Neural progenitor cell (in vitro differentiated cells): ENCODE data around the gene DRGX. TPM values are rescaled to one million over a fixed set of nuclear protein-coding genes. Genes with fewer than 3 reads are reported as not detected.

Experiments used
- DNase-seq: peaks from one replicate; pipeline ENCODE4 v3.0.0-alpha.2; 2016; ENCODE audit warnings: low spot score
- H2AFZ ChIP-seq: fragments of 200-600 bp; sonication (generic); replicated peaks from 2 replicates; pipeline ENCODE4 v1.6.1; 2016; ENCODE audit warnings: antibody characterized with exemption
- H3F3A ChIP-seq: fragments of 200-600 bp; sonication (generic); 2 replicates; pipeline ENCODE4 v1.6.1; 2016; ENCODE audit warnings: antibody characterized with exemption, low read depth
- H3K27ac ChIP-seq: fragments of 200-600 bp; sonication (generic); 2 replicates; pipeline ENCODE4 v1.5.1; 2016; ENCODE audit warnings: mild to moderate bottlenecking
- H3K27me3 ChIP-seq: fragments of 200-600 bp; sonication (generic); 2 replicates; pipeline ENCODE4 v1.6.1; 2016; ENCODE audit warnings: mild to moderate bottlenecking, moderate library complexity
- H3K36me3 ChIP-seq: fragments of 200-600 bp; sonication (generic); 2 replicates; pipeline ENCODE4 v1.5.1; 2016
- H3K4me1 ChIP-seq: fragments of 200-600 bp; sonication (generic); 2 replicates; pipeline ENCODE4 v1.6.1; 2016; ENCODE audit warnings: mixed run types
- H3K4me2 ChIP-seq: fragments of 200-600 bp; sonication (generic); 2 replicates; pipeline ENCODE4 v1.6.1; 2016
- H3K4me3 ChIP-seq: fragments of 200-600 bp; sonication (generic); 2 replicates; pipeline ENCODE4 v1.5.1; 2016
- H3K79me2 ChIP-seq: fragments of 200-600 bp; sonication (generic); 2 replicates; pipeline ENCODE4 v1.6.1; 2016; ENCODE audit warnings: low read depth
- H3K9ac ChIP-seq: fragments of 200-600 bp; sonication (generic); 2 replicates; pipeline ENCODE4 v1.6.1; 2016
- H3K9me3 ChIP-seq: fragments of 200-600 bp; sonication (generic); 2 replicates; pipeline ENCODE4 v1.5.1; 2016; ENCODE audit warnings: low read depth
- H4K20me1 ChIP-seq: fragments of 200-600 bp; sonication (generic); 2 replicates; pipeline ENCODE4 v1.6.1; 2016; ENCODE audit warnings: low read depth
- H3K27ac Mint-ChIP-seq: 3 replicates; pipeline ENCODE4 v1.8.0; 2021; ENCODE audit warnings: mixed read lengths
- H3K27me3 Mint-ChIP-seq: 2 replicates; pipeline ENCODE4 v1.8.0; 2022; ENCODE audit warnings: low read depth, mild to moderate bottlenecking, inconsistent platforms, moderate library complexity, mixed read lengths; ENCODE audit not compliant: insufficient read depth
- H3K36me3 Mint-ChIP-seq: 3 replicates; pipeline ENCODE4 v1.8.0; 2021; ENCODE audit warnings: mixed read lengths
- H3K4me1 Mint-ChIP-seq: 3 replicates; pipeline ENCODE4 v1.8.0; 2021; ENCODE audit warnings: mixed read lengths
- H3K4me3 Mint-ChIP-seq: 3 replicates; pipeline ENCODE4 v1.8.0; 2021; ENCODE audit warnings: mild to moderate bottlenecking, moderate library complexity, mixed read lengths
- H3K9me3 Mint-ChIP-seq: 3 replicates; pipeline ENCODE4 v1.8.0; 2020; ENCODE audit warnings: mixed read lengths
- EZH2 ChIP-seq: fragments of 200-600 bp; sonication (generic); IDR thresholded peaks from 2 replicates; pipeline ENCODE4 v1.6.1; 2017; ENCODE audit warnings: antibody characterized with exemption, mild to moderate bottlenecking, moderate library complexity
- EZH2phosphoT487 ChIP-seq: fragments of 200-600 bp; sonication (generic); IDR thresholded peaks from 2 replicates; pipeline ENCODE4 v1.6.1; 2017; ENCODE audit warnings: antibody characterized with exemption
- total RNA-seq: library from RNA; depleted of rRNA; stranded (reverse); fragments of >200 nt; gene quantifications from 2 replicates; pipeline ENCODE4 v1.2.3, GENCODE V29; 2015; ENCODE audit warnings: low replicate concordance
- TF ChIP-seq, protein P1 (sequence below): fragments of 200-600 bp; sonication (generic); IDR thresholded peaks from 2 replicates; pipeline ENCODE4 v1.5.1; 2017; ENCODE audit warnings: antibody characterized with exemption, mild to moderate bottlenecking

The DRGX gene
- total RNA-seq, 1 donor from 2014 or later = not detected

DNA sequence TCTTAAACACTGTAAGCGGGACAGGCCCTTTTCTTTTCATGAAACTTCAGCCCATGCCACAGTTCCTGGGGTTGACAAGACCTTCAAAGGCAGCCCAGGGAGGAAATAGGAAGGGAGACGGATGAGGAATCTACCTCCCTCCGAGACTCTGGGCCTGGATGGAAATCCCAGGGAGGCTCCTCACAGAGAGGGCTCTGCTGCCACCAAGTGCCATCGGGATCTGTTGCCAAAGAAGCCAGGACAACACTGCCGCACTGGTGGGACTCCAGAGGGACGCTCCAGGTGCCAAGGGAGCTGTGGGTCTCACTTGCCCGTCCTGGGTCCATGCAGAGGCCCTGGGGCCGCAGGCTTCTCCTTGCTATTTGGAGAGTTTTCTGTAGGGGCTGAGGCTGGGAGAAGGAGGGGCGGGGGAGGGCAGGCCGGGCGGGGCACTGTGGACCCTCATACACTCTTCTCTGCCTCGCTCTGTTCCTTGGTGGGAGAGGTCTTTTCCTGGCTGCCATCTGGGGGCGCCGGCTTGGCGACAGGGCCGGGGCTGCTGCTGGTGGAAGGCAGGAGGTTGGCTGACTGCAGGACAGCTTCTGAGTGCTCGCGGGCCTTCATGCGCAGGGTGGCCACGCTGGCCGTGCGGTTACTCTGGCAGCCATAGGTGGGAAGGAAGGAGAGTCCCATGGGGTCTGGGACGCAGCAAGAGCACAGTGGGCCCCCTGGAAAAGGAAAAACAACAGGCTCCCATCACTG lies 30.0 kb downstream of the DRGX start:
- Histone ChIP-seq H3K4me1 (no peaks in the 10 kb centered on the region), H2AFZ (no peak overlapping the region), H3K9ac (no peak overlapping the region), H4K20me1 (no peaks in the 10 kb centered on the region), H3K36me3 (no peaks in the 10 kb centered on the region), H3F3A (no peaks in the 10 kb centered on the region), H3K27me3 (no peaks in the 10 kb centered on the region), H3K4me2 (no peak overlapping the region), H3K79me2 (no peaks in the 10 kb centered on the region), H3K9me3 (no peaks in the 10 kb centered on the region), H3K4me3 (no peak overlapping the region), H3K27ac (no peak overlapping the region)
- no peaks in the 10 kb centered on the region for H3K36me3 Mint-ChIP-seq
- H3K4me3 Mint-ChIP-seq = no peak overlapping the region
- no peak for TF ChIP-seq EZH2phosphoT487
- TF ChIP-seq, protein P1, sequence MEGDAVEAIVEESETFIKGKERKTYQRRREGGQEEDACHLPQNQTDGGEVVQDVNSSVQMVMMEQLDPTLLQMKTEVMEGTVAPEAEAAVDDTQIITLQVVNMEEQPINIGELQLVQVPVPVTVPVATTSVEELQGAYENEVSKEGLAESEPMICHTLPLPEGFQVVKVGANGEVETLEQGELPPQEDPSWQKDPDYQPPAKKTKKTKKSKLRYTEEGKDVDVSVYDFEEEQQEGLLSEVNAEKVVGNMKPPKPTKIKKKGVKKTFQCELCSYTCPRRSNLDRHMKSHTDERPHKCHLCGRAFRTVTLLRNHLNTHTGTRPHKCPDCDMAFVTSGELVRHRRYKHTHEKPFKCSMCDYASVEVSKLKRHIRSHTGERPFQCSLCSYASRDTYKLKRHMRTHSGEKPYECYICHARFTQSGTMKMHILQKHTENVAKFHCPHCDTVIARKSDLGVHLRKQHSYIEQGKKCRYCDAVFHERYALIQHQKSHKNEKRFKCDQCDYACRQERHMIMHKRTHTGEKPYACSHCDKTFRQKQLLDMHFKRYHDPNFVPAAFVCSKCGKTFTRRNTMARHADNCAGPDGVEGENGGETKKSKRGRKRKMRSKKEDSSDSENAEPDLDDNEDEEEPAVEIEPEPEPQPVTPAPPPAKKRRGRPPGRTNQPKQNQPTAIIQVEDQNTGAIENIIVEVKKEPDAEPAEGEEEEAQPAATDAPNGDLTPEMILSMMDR = peak; percentile 24
- H3K27me3 Mint-ChIP-seq = peaks cover 5% of the 10 kb centered on the region
- no peaks in the 10 kb centered on the region for H3K9me3 Mint-ChIP-seq
- DNase-seq = peak; percentile 32
- no peak overlapping the region for H3K27ac Mint-ChIP-seq
- no peaks in the 10 kb centered on the region for H3K4me1 Mint-ChIP-seq

DNA sequence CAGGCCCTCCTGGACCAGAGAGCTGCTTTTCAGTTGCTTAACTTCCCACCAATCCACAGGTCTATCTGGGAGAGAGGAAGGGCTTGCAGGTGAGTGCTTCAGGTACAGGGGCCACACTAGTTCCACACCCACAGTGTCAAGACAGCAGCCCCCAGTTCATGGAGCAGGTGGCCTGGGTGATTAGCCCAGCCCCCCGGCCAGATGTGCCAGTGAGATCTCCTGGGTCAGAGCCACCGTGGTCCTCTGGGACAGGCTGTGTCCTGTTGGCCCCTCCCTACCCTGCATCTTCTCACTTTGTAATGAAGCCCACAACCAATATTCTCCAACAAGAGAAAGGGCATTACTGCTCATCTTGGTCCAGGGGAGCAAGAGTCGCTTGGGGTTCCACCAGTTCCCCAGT lies 30.6 kb downstream of the DRGX start:
- H3K9ac ChIP-seq = no peak overlapping the region
- no peak for DNase-seq
- no peak overlapping the region for H3K4me3 Mint-ChIP-seq
- H3K4me1 ChIP-seq = no peaks in the 10 kb centered on the region
- H3K36me3 Mint-ChIP-seq = no peaks in the 10 kb centered on the region
- H3K36me3 ChIP-seq = no peaks in the 10 kb centered on the region
- no peaks in the 10 kb centered on the region for H3F3A ChIP-seq
- peaks cover 5% of the 10 kb centered on the region for H3K27me3 Mint-ChIP-seq
- TF ChIP-seq EZH2 (no peak), EZH2phosphoT487 (no peak)
- TF ChIP-seq, protein P1 = no peak
- H3K9me3 Mint-ChIP-seq = no peaks in the 10 kb centered on the region
- no peak overlapping the region for H3K4me3 ChIP-seq
- no peaks in the 10 kb centered on the region for H4K20me1 ChIP-seq
- no peaks in the 10 kb centered on the region for H3K79me2 ChIP-seq
- no peaks in the 10 kb centered on the region for H3K27me3 ChIP-seq
- H3K27ac ChIP-seq = no peak overlapping the region
- H2AFZ ChIP-seq = no peak overlapping the region
- H3K4me2 ChIP-seq = no peak overlapping the region
- no peak overlapping the region for H3K27ac Mint-ChIP-seq
- no peaks in the 10 kb centered on the region for H3K4me1 Mint-ChIP-seq
- H3K9me3 ChIP-seq = no peaks in the 10 kb centered on the region

DNA sequence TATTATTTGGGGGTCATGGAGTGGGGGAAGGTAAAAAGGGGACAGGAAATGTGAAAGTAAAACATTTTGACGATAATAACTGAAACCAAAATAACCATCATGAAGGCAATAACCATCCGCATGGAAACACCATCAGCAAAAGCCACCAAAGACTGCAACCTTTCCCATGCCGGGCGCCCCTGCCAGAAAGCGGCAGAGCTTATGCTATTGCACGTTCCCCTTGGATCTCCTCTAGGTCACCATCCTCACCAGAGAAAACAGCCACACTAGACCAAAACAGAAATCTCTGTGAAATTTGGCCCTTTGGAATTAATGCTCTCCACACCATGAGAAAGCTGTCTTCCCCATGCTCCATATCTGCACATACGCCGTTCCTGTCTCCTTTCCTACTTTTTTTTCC lies 31.1 kb downstream of the DRGX start:
- Mint-ChIP-seq H3K4me1 (peaks cover 4% of the 10 kb centered on the region), H3K9me3 (no peaks in the 10 kb centered on the region), H3K27ac (no peak overlapping the region), H3K4me3 (no peak overlapping the region), H3K27me3 (peaks cover 5% of the 10 kb centered on the region), H3K36me3 (no peaks in the 10 kb centered on the region)
- no peak for DNase-seq
- H3K4me3 ChIP-seq = no peak overlapping the region
- H4K20me1 ChIP-seq = no peaks in the 10 kb centered on the region
- no peak overlapping the region for H3K4me2 ChIP-seq
- no peak for TF ChIP-seq EZH2
- no peak overlapping the region for H3K27ac ChIP-seq
- H3K9ac ChIP-seq = no peak overlapping the region
- H3K9me3 ChIP-seq = no peaks in the 10 kb centered on the region
- H3F3A ChIP-seq = no peaks in the 10 kb centered on the region
- H3K4me1 ChIP-seq = no peaks in the 10 kb centered on the region
- no peaks in the 10 kb centered on the region for H3K79me2 ChIP-seq
- no peak overlapping the region for H2AFZ ChIP-seq
- no peaks in the 10 kb centered on the region for H3K36me3 ChIP-seq
- no peaks in the 10 kb centered on the region for H3K27me3 ChIP-seq

DNA sequence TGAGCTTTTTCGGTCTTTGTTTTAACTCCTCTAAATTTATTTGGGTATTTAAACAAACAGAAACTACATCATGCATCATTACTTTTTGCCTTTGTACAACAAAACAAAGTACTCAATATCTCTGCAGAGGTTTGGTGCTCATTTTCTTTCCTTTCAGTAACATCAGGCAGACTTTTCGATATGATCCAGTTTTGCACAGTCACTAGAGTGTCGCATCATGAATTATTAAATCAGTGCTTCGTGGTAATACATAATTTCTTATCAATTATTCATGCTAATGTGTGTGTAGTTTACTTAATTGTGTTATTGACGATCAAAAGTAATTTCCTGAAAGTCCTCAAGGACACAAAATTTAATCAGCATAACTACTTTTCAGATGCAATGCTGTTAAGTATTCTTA lies 31.8 kb downstream of the DRGX start:
- Mint-ChIP-seq H3K4me3 (no peak overlapping the region), H3K27ac (no peak overlapping the region), H3K36me3 (no peaks in the 10 kb centered on the region), H3K9me3 (no peaks in the 10 kb centered on the region), H3K27me3 (peaks cover 6% of the 10 kb centered on the region), H3K4me1 (peaks cover 5% of the 10 kb centered on the region)
- Histone ChIP-seq H4K20me1 (no peaks in the 10 kb centered on the region), H3K9ac (no peak overlapping the region), H3K4me2 (no peak overlapping the region), H3K9me3 (no peaks in the 10 kb centered on the region), H3K27me3 (no peaks in the 10 kb centered on the region), H3K4me1 (no peaks in the 10 kb centered on the region), H2AFZ (no peak overlapping the region), H3K27ac (no peak overlapping the region), H3F3A (no peaks in the 10 kb centered on the region), H3K36me3 (no peaks in the 10 kb centered on the region), H3K4me3 (no peak overlapping the region), H3K79me2 (no peaks in the 10 kb centered on the region)
- TF ChIP-seq, protein P1 = no peak
- no peak for TF ChIP-seq EZH2phosphoT487
- no peak for DNase-seq
